Measurements from ENCODE around the gene PLA2R1. TPM values are rescaled to one million over a fixed set of nuclear protein-coding genes. Genes with fewer than 3 reads are reported as not detected.

Gene PLA2R1
- total and polyA plus RNA-seq, 2 of the 4 experiments (the other 2 are of a cell fraction) = 0.43 to 0.54 TPM

DNA sequence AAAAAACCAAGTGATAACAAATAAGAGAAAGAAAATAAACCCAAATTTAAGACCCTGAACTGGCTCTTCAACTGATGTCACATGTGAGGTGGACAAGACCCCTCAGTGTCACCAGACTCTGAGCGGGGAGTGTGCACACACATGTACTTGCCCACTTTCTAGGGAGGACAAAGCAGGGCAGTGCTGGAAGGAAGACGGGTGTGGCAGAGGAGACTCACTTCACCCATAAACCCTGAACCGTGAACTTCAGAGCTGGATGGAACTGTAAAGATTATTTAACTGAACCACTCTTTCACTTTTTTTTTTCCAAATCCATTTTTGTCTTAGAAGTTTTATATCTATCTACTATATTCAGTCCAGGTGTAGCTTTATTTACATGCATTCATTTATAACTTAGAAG lies 12.3 kb downstream of the PLA2R1 start:
- H3K4ac ChIP-seq (ENCODE audit: low read depth, low read length) = no peak overlapping the region
- H4K20me1 ChIP-seq (ENCODE audit: insufficient read depth, low read length) = no peaks in the 10 kb centered on the region
- no peaks in the 10 kb centered on the region; the same call in 1 of the 2 replicates for H3K9me1 ChIP-seq (ENCODE audit: insufficient read depth, low read length)
- TF ChIP-seq CHD1 (IDR thresholded peaks at IDR 0.05; ENCODE audit: low read depth, low read length) (no peak), BHLHE40 (IDR thresholded peaks at IDR 0.05; ENCODE audit: low read depth, low read length) (no peak), RCOR1 (IDR thresholded peaks at IDR 0.05; ENCODE audit: insufficient replicate concordance, low read length) (no peak), FOS (IDR thresholded peaks at IDR 0.05; ENCODE audit: low read depth, low read length) (no peak), CEBPB (IDR thresholded peaks at IDR 0.05; ENCODE audit: low read depth, low read length) (no peak), NFE2L2 (IDR thresholded peaks at IDR 0.05; ENCODE audit: low read depth, low read length) (no peak)
- TF ChIP-seq, protein P1, sequence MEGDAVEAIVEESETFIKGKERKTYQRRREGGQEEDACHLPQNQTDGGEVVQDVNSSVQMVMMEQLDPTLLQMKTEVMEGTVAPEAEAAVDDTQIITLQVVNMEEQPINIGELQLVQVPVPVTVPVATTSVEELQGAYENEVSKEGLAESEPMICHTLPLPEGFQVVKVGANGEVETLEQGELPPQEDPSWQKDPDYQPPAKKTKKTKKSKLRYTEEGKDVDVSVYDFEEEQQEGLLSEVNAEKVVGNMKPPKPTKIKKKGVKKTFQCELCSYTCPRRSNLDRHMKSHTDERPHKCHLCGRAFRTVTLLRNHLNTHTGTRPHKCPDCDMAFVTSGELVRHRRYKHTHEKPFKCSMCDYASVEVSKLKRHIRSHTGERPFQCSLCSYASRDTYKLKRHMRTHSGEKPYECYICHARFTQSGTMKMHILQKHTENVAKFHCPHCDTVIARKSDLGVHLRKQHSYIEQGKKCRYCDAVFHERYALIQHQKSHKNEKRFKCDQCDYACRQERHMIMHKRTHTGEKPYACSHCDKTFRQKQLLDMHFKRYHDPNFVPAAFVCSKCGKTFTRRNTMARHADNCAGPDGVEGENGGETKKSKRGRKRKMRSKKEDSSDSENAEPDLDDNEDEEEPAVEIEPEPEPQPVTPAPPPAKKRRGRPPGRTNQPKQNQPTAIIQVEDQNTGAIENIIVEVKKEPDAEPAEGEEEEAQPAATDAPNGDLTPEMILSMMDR (conservative IDR thresholded peaks at IDR 0.05; ENCODE audit: low read depth, low read length) = no peak
- TF ChIP-seq, protein P2, sequence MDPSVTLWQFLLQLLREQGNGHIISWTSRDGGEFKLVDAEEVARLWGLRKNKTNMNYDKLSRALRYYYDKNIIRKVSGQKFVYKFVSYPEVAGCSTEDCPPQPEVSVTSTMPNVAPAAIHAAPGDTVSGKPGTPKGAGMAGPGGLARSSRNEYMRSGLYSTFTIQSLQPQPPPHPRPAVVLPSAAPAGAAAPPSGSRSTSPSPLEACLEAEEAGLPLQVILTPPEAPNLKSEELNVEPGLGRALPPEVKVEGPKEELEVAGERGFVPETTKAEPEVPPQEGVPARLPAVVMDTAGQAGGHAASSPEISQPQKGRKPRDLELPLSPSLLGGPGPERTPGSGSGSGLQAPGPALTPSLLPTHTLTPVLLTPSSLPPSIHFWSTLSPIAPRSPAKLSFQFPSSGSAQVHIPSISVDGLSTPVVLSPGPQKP (IDR thresholded peaks at IDR 0.05; ENCODE audit: borderline replicate concordance, low read depth, low read length) = no peak
- H2BK20ac ChIP-seq (ENCODE audit: low read depth, low read length) = no peak overlapping the region
- no peaks in the 10 kb centered on the region for H3K9me3 ChIP-seq (ENCODE audit: control insufficient read depth, insufficient read depth, low read length)
- in situ Hi-C loops (cut with MboI; ENCODE audit: low sequenced_read_pairs) = no loop called here
- no peak overlapping the region for H2AFZ ChIP-seq (replicated peaks; ENCODE audit: low read length, poor library complexity)
- dilution Hi-C loops (cut with HindIII; ENCODE audit: low sequenced_read_pairs, unreplicated experiment) = no loop called here
- H3K79me1 ChIP-seq (ENCODE audit: low read depth in 1 of 2, low read length in 2 of 2) = no peaks in the 10 kb centered on the region
- no peak overlapping the region for H2AK5ac ChIP-seq (ENCODE audit: low read depth, low read length)
- H3K14ac ChIP-seq (replicated peaks; ENCODE audit: low read depth, low read length) = no peak overlapping the region
- BruUV-seq (replicated peaks) = no TSS peak
- intact Hi-C loops (cut with micrococcal nuclease) = no loop called here
- ChIA-PET CTCF (interaction anchor here (0.6 kb wide), 1 partner anchor 52 kb away, joined by 3 read pairs; no protein-coding TSS in a partner anchor), POLR2A (ENCODE audit: unreplicated experiment) (no interaction called here)
- WGBS, 2 experiments (ENCODE audit: extremely low coverage in 2 of 2, insufficient read length in 1 of 2) = no CpG with 5 or more reads among the region's 3 CpGs
- no peak overlapping the region for H2BK5ac ChIP-seq (ENCODE audit: low read depth, low read length, poor library complexity, severe bottlenecking)
- no peak overlapping the region for H2AK9ac ChIP-seq (replicated peaks; ENCODE audit: low read depth, low read length, poor library complexity)
- H3K23ac ChIP-seq (ENCODE audit: low read depth, low read length) = no peak overlapping the region
- H2BK15ac ChIP-seq (ENCODE audit: low read depth, low read length) = no peak overlapping the region
- H3K27ac ChIP-seq (ENCODE audit: insufficient read depth, low read length) = no peak overlapping the region
- peaks cover 11% of the 10 kb centered on the region for H3K27me3 ChIP-seq (ENCODE audit: control insufficient read depth, insufficient read depth, low read length)
- H3K56ac ChIP-seq (ENCODE audit: extremely low read depth, insufficient read depth, low read length) = no peak overlapping the region
- no peak overlapping the region for H3K4me3 ChIP-seq (ENCODE audit: insufficient read depth, low read depth, low read length)
- H3K18ac ChIP-seq (ENCODE audit: low read depth, low read length) = no peak overlapping the region
- no peaks in the 10 kb centered on the region for H3K4me1 ChIP-seq (ENCODE audit: control insufficient read depth, insufficient read depth, low read length)
- no peak overlapping the region for H4K5ac ChIP-seq (ENCODE audit: low read depth, low read length)
- no peak overlapping the region for H3K9ac ChIP-seq (ENCODE audit: low read depth, low read length)
- no peak for ATAC-seq (ENCODE audit: low read depth)
- DNase-seq = no peak
- no peak overlapping the region for H2BK120ac ChIP-seq (ENCODE audit: low read depth, low read length)
- H3K4me2 ChIP-seq (ENCODE audit: low read depth, low read length) = no peak overlapping the region
- no peaks in the 10 kb centered on the region for H3K36me3 ChIP-seq (ENCODE audit: control insufficient read depth, insufficient read depth, low read length)
- H4K8ac ChIP-seq (ENCODE audit: low read depth in 2 of 2, low read length in 2 of 2) = no peak overlapping the region
- no peak overlapping the region for H4K91ac ChIP-seq (ENCODE audit: insufficient read depth, low read depth, low read length)
